GM19351 (cell line): ENCODE measurements around the gene TMOD2.

ENCODE experiments used
- ATAC-seq: cut with Tn5 transposase; IDR thresholded peaks from one replicate; pipeline ENCODE4 v1.9.1; 2021; ENCODE audit warnings: mild to moderate bottlenecking, moderate library complexity; ENCODE audit not compliant: unreplicated experiment

TMOD2 gene

GRCh38 chr15:51849860-51850259 lies 98.5 kb downstream of the TMOD2 start:
- ATAC-seq: no peak

GRCh38 chr15:51853998-51854397 lies 102.6 kb downstream of the TMOD2 start:
- ATAC-seq: no peak

GRCh38 chr15:51855612-51856011 lies 104.2 kb downstream of the TMOD2 start:
- ATAC-seq: no peak

- no peak for ATAC-seq
These were observed 105.5 kb downstream of the TMOD2 start for GRCh38 chr15:51856714-51857380.

GRCh38 chr15:51861557-51862359 lies 110.4 kb downstream of the TMOD2 start:
- ATAC-seq: no peak

- no peak for ATAC-seq
These were observed 111.7 kb downstream of the TMOD2 start for GRCh38 chr15:51863131-51863530.

- no peak for ATAC-seq
These were observed 113.1 kb downstream of the TMOD2 start for GRCh38 chr15:51864408-51865056.

- no peak for ATAC-seq
These were observed 113.9 kb downstream of the TMOD2 start for GRCh38 chr15:51865317-51865716.
